ENCODE results near the gene MGAT4D.
"Not testable (repeated sequence)": the region's sequence is repeated elsewhere in the genome, so short reads cannot be mapped to it uniquely, and the experiment has no call there.

MGAT4D gene

DNA sequence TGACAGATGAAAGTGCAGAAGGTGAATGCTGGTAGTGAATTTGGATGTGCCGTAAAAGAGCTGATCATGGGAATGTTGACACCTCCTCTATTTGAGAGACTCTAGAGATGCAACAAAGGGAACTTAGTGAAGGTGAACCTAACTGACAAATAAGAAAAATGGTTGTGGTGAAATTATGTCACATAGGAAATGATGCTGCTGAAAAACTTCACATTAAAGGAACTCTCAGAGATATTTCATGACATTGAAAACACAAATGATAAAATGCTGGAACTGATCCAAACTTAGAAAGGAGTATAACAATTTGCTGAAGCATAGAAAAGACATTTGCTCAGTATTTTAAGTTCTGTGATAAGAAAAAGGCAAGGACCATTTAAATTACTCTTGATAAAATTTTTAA, 31.9 kb downstream of the MGAT4D start:
- peaks cover 25% of the 10 kb centered on the region for H3K27me3 Mint-ChIP-seq
- H3K4me3 Mint-ChIP-seq, result no peak overlapping the region
- no peaks in the 10 kb centered on the region for H3K4me1 Mint-ChIP-seq (ENCODE audit: low read depth)
- no peak overlapping the region for H3K27ac Mint-ChIP-seq
- H3K36me3 Mint-ChIP-seq (ENCODE audit: low read depth), result no peaks in the 10 kb centered on the region
- H3K9me3 Mint-ChIP-seq, result no peaks in the 10 kb centered on the region

DNA sequence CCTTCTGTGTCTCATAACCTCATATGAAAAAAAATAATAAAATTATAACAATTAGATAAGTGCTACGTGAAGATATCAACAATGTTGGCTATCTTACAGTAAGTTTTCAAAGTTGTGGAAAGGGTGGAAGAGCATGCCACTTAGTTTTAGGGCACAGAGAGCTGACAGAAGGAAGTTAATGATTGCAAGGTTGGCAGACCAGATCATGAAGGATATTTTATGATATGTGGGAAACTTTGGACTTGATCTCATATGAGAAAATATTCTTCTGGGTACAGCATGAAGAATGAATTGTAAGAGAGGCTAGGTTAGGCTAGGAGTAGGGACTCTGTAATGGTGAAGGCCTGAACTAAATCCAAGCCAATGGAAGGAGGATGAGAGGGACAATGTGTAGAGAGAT, 34.5 kb downstream of the MGAT4D start:
- Mint-ChIP-seq H3K27me3 (peaks cover 13% of the 10 kb centered on the region), H3K9me3 (no peaks in the 10 kb centered on the region), H3K4me3 (no peak overlapping the region), H3K27ac (no peak overlapping the region), H3K36me3 (ENCODE audit: low read depth) (no peaks in the 10 kb centered on the region), H3K4me1 (ENCODE audit: low read depth) (no peaks in the 10 kb centered on the region)

DNA sequence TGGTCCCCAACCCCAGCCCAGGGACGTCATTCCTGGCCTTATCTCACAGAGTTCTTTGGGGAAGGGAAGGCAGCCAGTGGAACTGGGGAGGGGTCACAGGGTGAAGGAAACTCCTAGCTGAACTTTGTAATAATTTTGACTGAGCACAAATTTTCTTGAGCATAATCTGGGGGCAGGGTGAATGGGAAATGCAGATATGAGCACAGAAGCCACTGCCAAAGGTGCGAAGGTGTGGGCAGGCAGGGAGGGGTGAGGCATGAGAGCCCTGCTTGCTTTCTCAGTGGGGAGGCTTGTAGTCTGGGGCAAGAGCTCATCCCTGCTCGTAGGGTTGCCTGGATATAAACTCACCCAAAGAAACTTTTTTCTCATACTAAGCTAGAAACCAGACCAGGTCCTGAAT, 34.9 kb downstream of the MGAT4D start:
- H3K27me3 Mint-ChIP-seq, result peaks cover 15% of the 10 kb centered on the region
- H3K36me3 Mint-ChIP-seq (ENCODE audit: low read depth), result no peaks in the 10 kb centered on the region
- H3K27ac Mint-ChIP-seq, result no peak overlapping the region
- H3K4me3 Mint-ChIP-seq, result no peak overlapping the region
- H3K4me1 Mint-ChIP-seq (ENCODE audit: low read depth), result no peaks in the 10 kb centered on the region
- H3K9me3 Mint-ChIP-seq, result no peaks in the 10 kb centered on the region

DNA sequence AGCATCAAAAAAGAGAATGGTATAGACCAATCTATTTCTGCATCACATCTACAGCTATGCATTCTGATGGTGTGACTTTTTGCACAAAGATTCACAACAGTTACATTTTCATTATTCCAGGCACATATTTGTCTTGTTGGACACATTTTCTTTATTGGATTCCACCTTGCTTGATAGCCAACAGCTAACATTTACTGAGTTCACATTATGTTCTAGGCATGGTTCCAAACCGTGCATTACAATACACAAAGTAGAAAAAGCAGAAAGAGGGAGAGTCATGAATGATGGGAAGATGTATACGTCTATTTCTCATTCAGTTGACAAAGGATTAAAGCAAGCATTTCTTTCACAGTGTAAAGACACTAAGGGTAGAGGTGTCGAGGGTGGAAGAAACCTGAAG, 47.7 kb downstream of the MGAT4D start:
- Mint-ChIP-seq H3K4me3 (no peak overlapping the region), H3K4me1 (ENCODE audit: low read depth) (no peaks in the 10 kb centered on the region), H3K27me3 (peaks cover 47% of the 10 kb centered on the region), H3K9me3 (no peaks in the 10 kb centered on the region), H3K36me3 (ENCODE audit: low read depth) (no peaks in the 10 kb centered on the region), H3K27ac (no peak overlapping the region)

DNA sequence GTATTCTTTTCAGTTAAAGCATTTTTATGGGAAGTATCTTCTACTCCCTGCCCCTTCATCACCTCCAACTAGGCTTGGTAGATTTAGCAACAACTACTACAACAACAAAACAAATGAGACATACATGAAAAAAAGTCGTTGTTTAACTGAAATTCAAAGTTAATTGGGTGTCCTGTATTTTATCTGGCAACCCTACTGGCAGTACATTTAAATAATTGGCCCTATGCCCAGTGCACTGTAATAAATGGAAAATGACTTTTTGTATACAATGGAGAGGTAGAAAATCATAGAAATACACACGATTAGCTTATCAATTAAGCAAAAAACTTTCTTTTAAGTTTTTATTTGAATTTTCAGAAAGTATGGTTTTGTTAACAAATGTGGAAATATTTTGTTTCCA, 49.3 kb downstream of the MGAT4D start:
- Mint-ChIP-seq H3K4me3 (no peak overlapping the region), H3K4me1 (ENCODE audit: low read depth) (no peaks in the 10 kb centered on the region), H3K27me3 (peaks cover 45% of the 10 kb centered on the region), H3K27ac (no peak overlapping the region), H3K36me3 (ENCODE audit: low read depth) (no peaks in the 10 kb centered on the region), H3K9me3 (no peaks in the 10 kb centered on the region)

DNA sequence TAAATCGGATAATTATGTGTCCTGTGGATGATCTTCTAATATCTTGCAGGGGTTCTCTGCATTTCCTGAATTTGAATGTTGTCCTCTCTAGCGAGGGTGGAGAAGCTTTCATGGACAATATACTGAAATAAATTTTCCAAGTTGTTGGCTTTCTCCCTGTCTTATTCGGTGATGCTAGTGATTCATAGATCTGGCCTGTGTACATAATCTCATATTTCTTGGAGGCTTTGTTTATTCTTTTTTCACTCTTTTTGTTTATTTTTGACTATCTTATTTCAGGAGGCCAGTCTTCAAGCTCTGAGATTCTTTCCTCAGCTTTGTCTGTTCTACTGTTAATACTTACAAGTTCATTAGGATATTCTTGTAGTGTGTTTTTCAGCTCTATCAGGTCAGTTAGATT, 49.9 kb downstream of the MGAT4D start:
- Mint-ChIP-seq H3K27me3 (peaks cover 45% of the 10 kb centered on the region), H3K27ac (no peak overlapping the region), H3K4me1 (ENCODE audit: low read depth) (no peaks in the 10 kb centered on the region), H3K9me3 (no peaks in the 10 kb centered on the region), H3K36me3 (ENCODE audit: low read depth) (no peaks in the 10 kb centered on the region), H3K4me3 (no peak overlapping the region)

DNA sequence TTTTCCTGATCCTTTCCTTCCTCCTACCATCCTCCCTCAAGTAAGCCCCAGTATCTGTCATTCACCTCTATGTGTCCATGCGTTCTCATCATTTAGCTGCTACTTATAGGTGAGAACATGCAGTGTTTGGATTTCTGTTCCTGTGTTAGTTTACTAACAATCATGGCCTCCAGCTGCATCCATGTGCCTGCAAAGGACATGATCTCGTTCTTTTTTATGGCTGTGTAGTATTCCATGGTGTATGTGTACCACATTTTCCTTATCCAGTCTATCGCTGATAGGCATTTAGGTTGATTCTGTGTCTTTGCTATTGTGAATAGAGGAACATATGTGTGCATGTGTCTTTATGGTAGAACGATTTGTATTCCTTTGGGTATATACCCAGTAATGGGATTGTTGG, 53.7 kb downstream of the MGAT4D start:
- not testable (repeated sequence) for H3K27ac Mint-ChIP-seq; H3K4me3 Mint-ChIP-seq; H3K36me3 Mint-ChIP-seq (ENCODE audit: low read depth); H3K9me3 Mint-ChIP-seq; H3K4me1 Mint-ChIP-seq (ENCODE audit: low read depth)
- H3K27me3 Mint-ChIP-seq, result peaks cover 28% of the 10 kb centered on the region

DNA sequence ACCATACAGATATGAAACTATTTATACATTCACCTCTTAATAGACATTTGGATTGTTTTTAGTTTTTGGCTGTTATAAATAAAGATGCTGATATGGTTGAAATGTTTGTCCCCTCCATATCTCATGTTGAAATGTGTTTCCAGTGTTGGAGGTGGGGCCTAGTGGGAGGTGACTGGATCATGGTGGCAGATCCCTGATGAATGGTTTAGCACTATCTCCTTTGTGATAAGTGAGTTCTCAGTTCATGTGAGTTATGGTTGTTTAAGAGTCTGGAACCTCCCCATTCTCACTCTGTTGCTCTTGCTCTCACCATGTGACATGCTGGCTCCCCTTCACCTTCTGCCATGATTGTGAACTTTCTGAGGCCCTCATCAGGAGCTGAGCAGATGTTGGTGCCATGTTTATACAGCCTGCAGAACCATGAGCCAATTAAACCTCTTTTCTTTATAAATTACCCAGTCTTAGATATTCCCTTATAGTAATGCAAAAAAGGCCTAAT, 58.4 kb downstream of the MGAT4D start:
- Mint-ChIP-seq H3K4me3 (no peak overlapping the region), H3K27me3 (peaks cover 9% of the 10 kb centered on the region), H3K9me3 (no peaks in the 10 kb centered on the region), H3K27ac (no peak overlapping the region), H3K36me3 (ENCODE audit: low read depth) (no peaks in the 10 kb centered on the region), H3K4me1 (ENCODE audit: low read depth) (no peaks in the 10 kb centered on the region)

DNA sequence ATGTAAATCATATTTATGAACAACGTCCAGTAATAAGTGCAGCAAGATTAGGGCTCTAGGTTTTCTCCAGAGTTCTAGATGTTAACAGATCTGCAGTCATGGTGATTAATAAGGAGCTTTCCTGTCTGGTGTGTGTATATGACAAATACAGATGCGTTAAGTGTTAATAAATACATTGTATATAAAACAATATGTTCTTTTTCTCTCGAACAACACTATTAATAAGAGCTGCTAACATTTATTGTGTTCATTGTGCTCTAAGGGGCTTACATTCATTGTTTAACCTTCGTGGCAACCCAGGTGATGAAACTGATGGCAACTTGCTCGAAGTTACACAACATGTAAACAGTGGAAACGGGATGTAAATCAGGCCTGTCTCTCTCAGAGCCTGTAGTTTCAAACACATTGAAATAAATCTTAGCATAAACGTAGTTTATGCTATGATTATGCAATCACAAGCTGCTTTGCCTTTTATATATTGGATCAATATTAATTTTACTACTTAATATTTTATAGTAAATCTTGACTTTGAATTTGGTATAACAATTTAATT, 70.1 kb downstream of the MGAT4D start:
- peaks cover 55% of the 10 kb centered on the region for H3K27me3 Mint-ChIP-seq
- no peaks in the 10 kb centered on the region for H3K36me3 Mint-ChIP-seq (ENCODE audit: low read depth)
- no peaks in the 10 kb centered on the region for H3K9me3 Mint-ChIP-seq
- H3K4me3 Mint-ChIP-seq, result peak overlapping the region; percentile 82
- peaks cover 8% of the 10 kb centered on the region for H3K4me1 Mint-ChIP-seq (ENCODE audit: low read depth)
- no peak overlapping the region for H3K27ac Mint-ChIP-seq

DNA sequence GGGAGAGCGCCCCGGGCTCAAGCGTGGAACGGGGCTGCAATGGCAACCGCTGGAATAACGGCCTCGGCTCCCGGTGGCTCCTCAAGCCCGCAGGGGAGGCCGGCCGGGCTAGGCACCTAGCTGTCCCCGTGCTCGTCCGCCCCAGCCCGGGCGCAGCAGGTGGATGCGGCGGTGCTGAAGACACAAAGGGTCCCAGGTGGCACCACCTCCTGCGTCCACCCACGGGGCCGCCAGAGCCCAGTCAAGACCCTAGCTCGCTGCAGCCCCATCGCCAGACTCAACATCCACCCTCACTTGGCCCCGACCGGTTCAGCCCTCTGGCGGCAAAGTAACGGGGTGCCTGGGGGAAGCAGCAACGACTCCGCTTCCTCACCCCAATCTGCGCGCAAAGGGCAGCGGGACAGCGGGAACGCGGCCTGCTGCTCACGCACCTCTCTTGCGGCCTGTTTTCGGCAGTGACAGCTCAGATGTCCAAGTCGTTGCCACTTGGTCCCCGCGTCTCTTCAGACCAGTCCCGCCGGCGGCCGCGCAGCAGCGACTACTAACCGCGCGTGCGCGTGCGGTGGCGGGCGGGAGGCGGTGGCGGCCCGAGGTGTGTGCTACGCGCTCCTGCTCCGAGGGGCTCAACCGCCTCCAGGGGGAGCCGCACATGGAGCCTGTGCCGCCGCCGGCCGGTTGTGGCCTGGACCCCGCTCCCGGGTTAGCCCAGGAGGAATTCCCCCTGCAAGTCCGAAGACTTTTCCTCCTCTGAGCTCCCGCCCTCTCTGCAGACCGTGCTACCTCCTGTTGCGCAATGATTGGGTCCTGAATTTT, 70.8 kb downstream of the MGAT4D start, which contains the start of gene CLGN:
Gene CLGN, minus strand, starts transcription at position 543 of the 813 bp plus-strand sequence. CDS start 14,570 bp downstream, outside the sequence.
- no peaks in the 10 kb centered on the region for H3K9me3 Mint-ChIP-seq
- no peaks in the 10 kb centered on the region for H3K36me3 Mint-ChIP-seq (ENCODE audit: low read depth)
- peak within 1 kb of the TSS; percentile 82 for H3K4me3 Mint-ChIP-seq
- H3K27ac Mint-ChIP-seq, result no peak within 1 kb of the TSS
- H3K4me1 Mint-ChIP-seq (ENCODE audit: low read depth), result peaks cover 8% of the 10 kb centered on the region
- peaks cover 61% of the 10 kb centered on the region for H3K27me3 Mint-ChIP-seq

DNA sequence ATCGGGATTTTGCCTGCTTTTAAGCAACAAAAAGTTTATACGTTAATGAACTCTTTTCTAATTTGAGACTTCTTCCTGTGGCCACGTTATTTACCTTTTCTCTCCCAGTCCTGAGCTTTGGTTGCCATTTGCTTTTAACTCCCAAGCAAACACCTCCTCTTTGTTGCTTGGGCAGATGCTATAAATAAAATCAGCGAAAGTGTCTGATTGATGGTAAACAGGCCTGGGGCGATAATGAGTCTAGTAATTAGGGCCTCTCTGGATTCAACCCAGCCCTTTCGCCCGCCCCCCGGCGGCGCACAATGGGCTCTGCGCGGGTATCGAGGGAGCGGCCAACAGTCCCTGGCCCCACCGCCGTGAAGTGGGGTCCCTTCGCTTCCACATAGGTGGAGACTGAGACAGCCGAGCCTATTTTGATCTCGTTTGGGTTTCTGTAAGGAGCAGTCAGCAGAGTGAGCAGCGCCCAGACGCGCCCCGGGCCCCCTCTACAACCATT, 71.4 kb downstream of the MGAT4D start:
- Mint-ChIP-seq H3K9me3 (no peaks in the 10 kb centered on the region), H3K4me1 (ENCODE audit: low read depth) (peaks cover 8% of the 10 kb centered on the region), H3K4me3 (peak overlapping the region; percentile 82), H3K27me3 (peaks cover 61% of the 10 kb centered on the region), H3K36me3 (ENCODE audit: low read depth) (no peaks in the 10 kb centered on the region), H3K27ac (no peak overlapping the region)

DNA sequence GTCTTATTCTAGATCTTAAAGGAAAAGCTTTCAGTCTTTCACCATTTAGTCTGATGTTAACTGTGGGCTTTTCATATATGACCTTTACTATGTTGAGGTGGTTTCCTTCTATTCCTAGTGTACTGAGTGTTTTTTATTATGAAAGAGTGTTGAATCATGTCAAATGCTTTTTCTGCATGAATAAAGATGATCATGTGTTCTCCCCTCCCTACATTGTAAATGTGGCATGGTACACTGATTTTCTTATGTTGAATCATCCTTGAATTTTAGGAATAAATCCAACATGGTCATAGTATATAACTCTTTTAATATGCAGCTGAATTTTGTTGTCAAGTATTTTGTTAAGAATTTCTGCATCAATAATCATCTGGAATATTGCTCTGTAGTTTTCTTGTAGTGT, 75.0 kb downstream of the MGAT4D start:
- H3K36me3 Mint-ChIP-seq (ENCODE audit: low read depth), result no peaks in the 10 kb centered on the region
- no peaks in the 10 kb centered on the region for H3K9me3 Mint-ChIP-seq
- H3K27me3 Mint-ChIP-seq, result peaks cover 52% of the 10 kb centered on the region
- H3K4me3 Mint-ChIP-seq, result no peak overlapping the region
- H3K27ac Mint-ChIP-seq, result no peak overlapping the region
- peaks cover 8% of the 10 kb centered on the region for H3K4me1 Mint-ChIP-seq (ENCODE audit: low read depth)

DNA sequence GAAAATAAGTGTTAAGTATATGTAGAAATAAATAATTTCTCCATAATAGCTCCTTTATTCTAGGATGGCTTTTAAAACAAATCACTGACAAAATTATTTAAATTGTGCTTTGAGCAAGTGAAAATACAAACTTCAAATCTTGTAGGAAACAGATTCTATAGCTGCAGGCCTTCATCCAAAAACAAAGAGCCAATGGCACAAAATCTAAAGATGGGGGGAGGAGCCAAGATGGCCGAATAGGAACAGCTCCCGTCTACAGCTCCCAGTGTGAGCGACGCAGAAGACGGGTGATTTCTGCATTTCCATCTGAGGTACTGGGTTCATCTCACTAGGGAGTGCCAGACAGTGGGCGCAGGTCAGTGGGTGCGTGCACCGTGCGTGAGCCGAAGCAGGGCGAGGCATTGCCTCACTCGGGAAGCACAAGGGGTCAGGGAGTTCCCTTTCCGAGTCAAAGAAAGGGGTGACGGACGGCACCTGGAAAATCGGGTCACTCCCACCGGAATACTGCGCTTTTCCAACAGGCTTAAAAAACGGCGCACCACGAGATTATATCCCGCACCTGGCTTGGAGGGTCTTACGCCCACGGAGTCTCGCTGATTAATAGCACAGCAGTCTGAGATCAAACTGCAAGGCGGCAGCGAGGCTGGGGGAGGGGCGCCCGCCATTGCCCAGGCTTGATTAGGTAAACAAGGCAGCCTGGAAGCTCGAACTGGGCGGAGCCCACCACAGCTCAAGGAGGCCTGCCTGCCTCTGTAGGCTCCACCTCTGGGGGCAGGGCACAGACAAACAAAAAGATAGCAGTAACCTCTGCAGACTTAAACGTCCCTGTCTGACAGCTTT, 84.7 kb downstream of the MGAT4D start:
- not testable (repeated sequence) for H3K36me3 Mint-ChIP-seq (ENCODE audit: low read depth); H3K4me1 Mint-ChIP-seq (ENCODE audit: low read depth); H3K4me3 Mint-ChIP-seq; H3K9me3 Mint-ChIP-seq; H3K27ac Mint-ChIP-seq; H3K27me3 Mint-ChIP-seq

DNA sequence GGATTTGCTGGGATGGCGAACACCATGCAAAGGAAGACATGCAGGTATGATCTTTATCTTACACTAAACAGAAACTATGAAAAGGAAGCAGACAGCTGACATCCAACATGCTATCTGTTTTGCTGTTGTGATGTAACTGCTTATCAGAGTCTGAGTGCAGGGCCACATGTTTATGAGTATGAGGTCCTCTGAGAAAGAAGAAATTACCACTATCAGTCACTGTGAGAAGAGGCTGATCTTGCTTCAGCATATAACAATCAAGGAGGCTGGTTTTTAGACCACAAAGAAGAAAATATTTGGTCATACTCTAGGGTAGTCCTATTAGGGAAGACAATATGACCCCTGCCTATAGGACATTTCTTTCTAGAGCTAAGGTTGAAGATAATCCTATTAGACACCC, 89.1 kb downstream of the MGAT4D start:
- Mint-ChIP-seq H3K27me3 (peaks cover 3% of the 10 kb centered on the region), H3K9me3 (no peaks in the 10 kb centered on the region), H3K4me3 (no peak overlapping the region), H3K27ac (no peak overlapping the region), H3K36me3 (ENCODE audit: low read depth) (no peaks in the 10 kb centered on the region), H3K4me1 (ENCODE audit: low read depth) (no peaks in the 10 kb centered on the region)

DNA sequence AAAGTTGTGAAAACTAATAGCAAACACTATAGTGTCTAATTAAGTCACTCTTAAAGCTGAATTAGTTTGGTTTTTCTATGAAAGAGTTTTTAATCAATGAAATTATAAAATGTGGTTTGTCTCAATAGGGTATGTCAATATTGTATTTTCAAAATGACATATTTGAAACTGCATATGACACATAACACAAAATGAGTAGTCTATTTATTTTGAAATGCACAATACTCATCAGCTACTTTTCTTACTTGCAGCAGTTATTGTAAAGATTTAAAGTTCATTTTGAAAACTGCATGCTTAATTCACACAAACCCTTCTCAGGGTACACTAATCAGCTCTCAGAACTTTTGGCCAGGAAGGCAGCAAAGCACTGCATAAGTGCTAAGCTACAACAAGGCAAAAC, 91.8 kb downstream of the MGAT4D start:
- H3K27me3 Mint-ChIP-seq, result peaks cover 3% of the 10 kb centered on the region
- H3K4me3 Mint-ChIP-seq, result no peak overlapping the region
- H3K27ac Mint-ChIP-seq, result no peak overlapping the region
- H3K9me3 Mint-ChIP-seq, result no peaks in the 10 kb centered on the region
- H3K4me1 Mint-ChIP-seq (ENCODE audit: low read depth), result no peaks in the 10 kb centered on the region
- H3K36me3 Mint-ChIP-seq (ENCODE audit: low read depth), result no peaks in the 10 kb centered on the region

Data from stimulated activated naive CD8-positive, alpha-beta T cell treated with anti-CD3 and anti-CD28 coated beads, Interleukin-15, Interleukin-2, amounts not matched to agents 100 ng/mL and 50 ng/mL, for 24 hours (primary cell).